HCT116 (cell line): ENCODE results near the gene SOX6. TPM values are rescaled to one million over a fixed set of nuclear protein-coding genes. Genes with fewer than 3 reads are reported as not detected.

Experiments used
- ATAC-seq: fragments of 200-7000 bp; cut with Tn5 transposase; 2 replicates; pipeline ENCODE4 v1.9.1; 2020; ENCODE audit warnings: mild to moderate bottlenecking, moderate library complexity
- BruUV-seq: library from RNA; stranded (reverse); fragments of 400-500 nt; replicated peaks from 2 replicates; lab custom pipeline; 2021; lab: Mats Ljungman, UMichigan
- CTCF ChIA-PET: fragments of 300-600 bp; sonication (Branson Sonifier 250); formaldehyde crosslinking; loops from one replicate; lab custom pipeline; 2021; ENCODE audit warnings: antibody characterized with exemption; lab: Charles Lee
- POLR2A ChIA-PET: fragments of 300-600, 350-600 bp; sonication (Branson Sonifier 250); formaldehyde crosslinking; loops from one replicate; lab custom pipeline; 2021; ENCODE audit warnings: antibody characterized with exemption; lab: Charles Lee
- RAD21 ChIA-PET, 2 experiments: fragments of 300-600 bp; sonication (Branson Sonifier 250); formaldehyde crosslinking; loops; one replicate each; lab custom pipeline; 2023; ENCODE audit warnings: low total read pairs in 2 of 2; ENCODE audit not compliant: uncharacterized antibody in 2 of 2, unreplicated experiment in 2 of 2, low non-redundant PET in 1 of 2; lab: Charles Lee
- DNase-seq: peaks from one replicate; pipeline ENCODE4 v3.0.0-alpha.2; 2010; ENCODE audit warnings: low read depth, low spot score
- H2AFZ ChIP-seq: fragments of 200-600 bp; shearing (Covaris generic), sonication (generic); 2 replicates; pipeline ENCODE4 v1.6.1; 2017; ENCODE audit warnings: low read depth, mixed run types, mixed read lengths, antibody characterized with exemption, low read length; ENCODE audit not compliant: poor library complexity, severe bottlenecking
- H3K27ac ChIP-seq: 2 replicates; pipeline ENCODE4 v1.5.1; 2012; ENCODE audit warnings: low read depth, low read length
- H3K27me3 ChIP-seq: fragments of 200-600 bp; sonication (generic); 2 replicates; pipeline ENCODE4 v1.6.1; 2016; ENCODE audit warnings: mixed run types, low read length, mixed read lengths; ENCODE audit not compliant: insufficient read depth
- H3K36me3 ChIP-seq, 2 experiments: fragments of 200-500 bp in 1 of 2; fragments of 200-600 bp in 1 of 2; sonication (Bioruptor generic) in 1 of 2; sonication (generic) in 1 of 2; 2 replicates each; pipeline versions ENCODE4 v1.5.1 to v1.6.1; 2014 to 2016; ENCODE audit warnings: low read length in 2 of 2, inconsistent platforms in 1 of 2, mixed read lengths in 1 of 2, mixed run types in 1 of 2; ENCODE audit not compliant: insufficient read depth in 2 of 2, control insufficient read depth in 1 of 2
- H3K4me1 ChIP-seq, 2 experiments: fragments of 200-600 bp in 1 of 2; sonication (generic) in 1 of 2; 2 replicates each; pipeline versions ENCODE4 v1.5.1 to v1.6.1; 2012 to 2017; ENCODE audit warnings: low read length in 2 of 2, inconsistent platforms in 1 of 2, mild to moderate bottlenecking in 1 of 2, mixed read lengths in 1 of 2, mixed run types in 1 of 2, moderate library complexity in 1 of 2; ENCODE audit not compliant: insufficient read depth in 2 of 2, control insufficient read depth in 1 of 2
- H3K4me2 ChIP-seq: fragments of 200-600 bp; sonication (generic); 2 replicates; pipeline ENCODE4 v1.6.1; 2017; ENCODE audit warnings: mixed run types, low read length, mixed read lengths
- H3K4me3 ChIP-seq, 2 experiments: fragments of 200-600 bp in 1 of 2; sonication (generic) in 1 of 2; replicated peaks in 1 of 2; 2 replicates each; pipeline ENCODE4 v1.5.1; 2011 to 2016; ENCODE audit warnings: low read length in 2 of 2, control low read depth in 1 of 2, low read depth in 1 of 2, mild to moderate bottlenecking in 1 of 2, mixed read lengths in 1 of 2, mixed run types in 1 of 2
- H3K79me2 ChIP-seq: fragments of 200-600 bp; sonication (generic); 2 replicates; pipeline ENCODE4 v1.6.1; 2017; ENCODE audit warnings: mild to moderate bottlenecking, mixed run types, low read length, moderate library complexity, mixed read lengths; ENCODE audit not compliant: insufficient read depth
- H3K9ac ChIP-seq: fragments of 200-600 bp; sonication (generic); 2 replicates; pipeline ENCODE4 v1.6.1; 2016; ENCODE audit warnings: low read length, mixed read lengths
- H3K9me2 ChIP-seq: fragments of 200-600 bp; sonication (generic), shearing (Covaris generic); 2 replicates; pipeline ENCODE4 v1.6.1; 2017; ENCODE audit warnings: mixed run types, mild to moderate bottlenecking, moderate library complexity; ENCODE audit not compliant: insufficient read depth
- H3K9me3 ChIP-seq, 2 experiments: fragments of 200-500 bp in 1 of 2; fragments of 200-600 bp in 1 of 2; sonication (Bioruptor generic) in 1 of 2; sonication (generic) in 1 of 2; 2 replicates each; pipeline ENCODE4 v1.6.1; 2014 to 2017; ENCODE audit warnings: low read length in 2 of 2, mixed read lengths in 2 of 2, inconsistent platforms in 1 of 2, low read depth in 1 of 2, mild to moderate bottlenecking in 1 of 2, mixed run types in 1 of 2, moderate library complexity in 1 of 2; ENCODE audit not compliant: control insufficient read depth in 1 of 2, insufficient read depth in 1 of 2
- H4K20me1 ChIP-seq: fragments of 200-600 bp; sonication (generic), shearing (Covaris generic); 2 replicates; pipeline ENCODE4 v1.6.1; 2017; ENCODE audit warnings: mixed run types, mild to moderate bottlenecking, moderate library complexity; ENCODE audit not compliant: insufficient read depth
- CBX3 ChIP-seq: IDR thresholded peaks from 2 replicates; pipeline ENCODE4 v1.6.1; 2012; ENCODE audit warnings: low read depth
- EGR1 ChIP-seq: IDR thresholded peaks from 2 replicates; pipeline ENCODE4 v1.6.1; 2012; ENCODE audit warnings: low read depth
- JUND ChIP-seq: IDR thresholded peaks from 2 replicates; pipeline ENCODE4 v1.6.1; 2012
- MAX ChIP-seq: IDR thresholded peaks from 2 replicates; pipeline ENCODE4 v1.6.1; 2012
- POLR2AphosphoS5 ChIP-seq: IDR thresholded peaks from 2 replicates; pipeline ENCODE4 v1.6.1; 2011; ENCODE audit warnings: mild to moderate bottlenecking, low read depth, low read length, moderate library complexity
- RAD21 ChIP-seq: IDR thresholded peaks from 2 replicates; pipeline ENCODE4 v1.6.1; 2012; ENCODE audit warnings: low read depth, mild to moderate bottlenecking
- REST ChIP-seq: IDR thresholded peaks from 2 replicates; pipeline ENCODE4 v1.6.1; 2012; ENCODE audit warnings: low read depth
- SIN3A ChIP-seq: IDR thresholded peaks from 2 replicates; pipeline ENCODE4 v1.6.1; 2012; ENCODE audit warnings: low read depth
- YY1 ChIP-seq: IDR thresholded peaks from 2 replicates; pipeline ENCODE4 v1.6.1; 2011; ENCODE audit warnings: low read length, low read depth, moderate library complexity, mild to moderate bottlenecking; ENCODE audit not compliant: insufficient replicate concordance; ENCODE audit errors: extremely low read depth
- ZBTB33 ChIP-seq: IDR thresholded peaks from 2 replicates; pipeline ENCODE4 v1.6.1; 2011; ENCODE audit warnings: mild to moderate bottlenecking, low read length, moderate library complexity; ENCODE audit not compliant: insufficient replicate concordance; ENCODE audit errors: extremely low read depth
- ZFX ChIP-seq: fragments of 450-650 bp; IDR thresholded peaks from 2 replicates; pipeline ENCODE4 v1.6.1; 2017
- intact Hi-C: fragments of 100-400 bp; cut with micrococcal nuclease; formaldehyde crosslinking; loops from 2 replicates; pipeline ENCODE4 v1.10.0; 2022
- total RNA-seq: library from RNA; stranded (reverse); gene quantifications from one replicate; pipeline ENCODE4 v1.2.1, GENCODE V29; 2021; ENCODE audit not compliant: unreplicated experiment

The SOX6 gene
- total RNA-seq, 1 experiment from 2014 or later: 0.81 TPM

- RAD21 ChIA-PET: no interaction called here
Measured at GRCh38 chr11:16013242-16013641, 343.1 kb downstream of the SOX6 start.

GRCh38 chr11:16012125-16012751 lies 344.1 kb downstream of the SOX6 start:
- H3K4me3 ChIP-seq: no peak overlapping the region
- peaks cover 35% of the 10 kb centered on the region for H3K27me3 ChIP-seq
- no peak overlapping the region for H3K4me2 ChIP-seq
- RAD21 ChIA-PET: no interaction called here
- DNase-seq (no peak), ATAC-seq (no peak)
- intact Hi-C loops: no loop called here
- H3K9ac ChIP-seq: no peak overlapping the region
- CTCF ChIA-PET: no interaction called here
- H4K20me1 ChIP-seq: no peaks in the 10 kb centered on the region
- no peaks in the 10 kb centered on the region for H3K4me1 ChIP-seq
- POLR2A ChIA-PET: no interaction called here
- no peaks in the 10 kb centered on the region for H3K9me2 ChIP-seq
- H3K36me3 ChIP-seq: no peaks in the 10 kb centered on the region
- no peaks in the 10 kb centered on the region for H3K79me2 ChIP-seq
- no peaks in the 10 kb centered on the region for H3K9me3 ChIP-seq
- H2AFZ ChIP-seq: no peak overlapping the region
- no TSS peak for BruUV-seq
- H3K27ac ChIP-seq: no peak overlapping the region
- TF ChIP-seq CBX3 (no peak), REST (no peak), ZFX (no peak), YY1 (no peak), SIN3A (no peak), EGR1 (no peak), ZBTB33 (no peak), POLR2AphosphoS5 (no peak), JUND (no peak), RAD21 (no peak)

More at GRCh38 chr11:16013242-16013641, 343.1 kb downstream of the SOX6 start:
- Histone ChIP-seq H3K79me2 (no peaks in the 10 kb centered on the region), H3K9me2 (no peaks in the 10 kb centered on the region), H3K27me3 (peaks cover 38% of the 10 kb centered on the region), H3K27ac (no peak overlapping the region), H3K4me1 (no peaks in the 10 kb centered on the region), H4K20me1 (no peaks in the 10 kb centered on the region), H3K9ac (no peak overlapping the region), H3K4me3 (no peak overlapping the region), H3K4me2 (no peak overlapping the region), H3K36me3 (no peaks in the 10 kb centered on the region), H2AFZ (no peak overlapping the region), H3K9me3 (no peaks in the 10 kb centered on the region)
- ATAC-seq (no peak), DNase-seq (no peak)
- TF ChIP-seq SIN3A (no peak), MAX (no peak)
- CTCF ChIA-PET: no interaction called here
- POLR2A ChIA-PET: no interaction called here
- intact Hi-C loops: no loop called here
- BruUV-seq: no TSS peak
